Measurements from ENCODE around the gene RAPGEF1. TPM values are rescaled to one million over a fixed set of nuclear protein-coding genes. Genes with fewer than 3 reads are reported as not detected.
A peak's percentile ranks its signal among the peaks of the same experiment; 100 is the strongest.

The RAPGEF1 gene
- total RNA-seq, 4 donors from 2014 or later = 32.0 to 57.3 (median 38.9) TPM

DNA sequence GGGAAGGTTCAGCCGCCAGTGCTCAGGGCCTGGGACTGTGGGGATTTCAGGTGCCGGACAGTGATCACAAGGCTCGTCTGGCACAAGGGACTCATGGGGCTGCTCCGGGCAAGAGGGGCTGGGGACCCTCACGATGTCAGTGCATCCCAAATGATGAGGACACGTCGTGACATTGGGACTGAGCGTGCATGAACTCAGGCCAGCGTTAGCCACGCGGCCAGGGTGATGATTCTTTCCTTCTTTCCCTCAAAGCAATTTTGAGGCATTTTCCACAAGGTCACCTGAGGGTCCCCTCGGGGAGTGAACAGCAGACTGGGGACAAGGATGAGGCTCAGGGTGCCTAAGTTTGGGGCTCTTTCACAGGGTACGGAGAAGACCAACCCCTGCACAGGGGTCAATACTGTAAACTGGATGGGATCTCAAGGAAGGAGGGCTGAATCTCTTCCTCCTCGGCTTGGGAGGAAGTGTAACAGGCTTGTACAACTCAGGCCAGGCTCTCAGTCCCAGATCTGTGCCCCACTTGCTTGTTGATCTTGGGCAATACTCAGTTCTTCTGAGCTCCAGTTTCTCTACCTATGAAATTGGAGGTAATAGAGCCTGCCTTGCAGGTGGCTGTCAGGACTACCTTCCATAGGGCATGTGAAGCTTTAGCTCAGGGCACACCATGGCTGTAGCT lies 116.1 kb downstream of the RAPGEF1 start:
- Histone ChIP-seq H3K27me3 (no peaks in the 10 kb centered on the region), H3K4me1 (peaks cover 0 to 13% (median 6%) of the 10 kb centered on the region in 4 donors), H3K27ac (no peak overlapping the region), H3K36me3 (peaks cover 0 to 91% (median 12%) of the 10 kb centered on the region in 3 donors), H3K4me3 (no peak overlapping the region), H3K9me3 (no peaks in the 10 kb centered on the region)
- no peak for DNase-seq (ENCODE audit: low spot score in 2 of 2)
- WGBS, 2 donors = 89 to 93% methylated on average over 14 of the region's 14 CpGs
- no peak for TF ChIP-seq POLR2A (IDR thresholded peaks at IDR 0.05)
- TF ChIP-seq EP300 (IDR thresholded peaks at IDR 0.05) = no peak
- TF ChIP-seq, protein P1, sequence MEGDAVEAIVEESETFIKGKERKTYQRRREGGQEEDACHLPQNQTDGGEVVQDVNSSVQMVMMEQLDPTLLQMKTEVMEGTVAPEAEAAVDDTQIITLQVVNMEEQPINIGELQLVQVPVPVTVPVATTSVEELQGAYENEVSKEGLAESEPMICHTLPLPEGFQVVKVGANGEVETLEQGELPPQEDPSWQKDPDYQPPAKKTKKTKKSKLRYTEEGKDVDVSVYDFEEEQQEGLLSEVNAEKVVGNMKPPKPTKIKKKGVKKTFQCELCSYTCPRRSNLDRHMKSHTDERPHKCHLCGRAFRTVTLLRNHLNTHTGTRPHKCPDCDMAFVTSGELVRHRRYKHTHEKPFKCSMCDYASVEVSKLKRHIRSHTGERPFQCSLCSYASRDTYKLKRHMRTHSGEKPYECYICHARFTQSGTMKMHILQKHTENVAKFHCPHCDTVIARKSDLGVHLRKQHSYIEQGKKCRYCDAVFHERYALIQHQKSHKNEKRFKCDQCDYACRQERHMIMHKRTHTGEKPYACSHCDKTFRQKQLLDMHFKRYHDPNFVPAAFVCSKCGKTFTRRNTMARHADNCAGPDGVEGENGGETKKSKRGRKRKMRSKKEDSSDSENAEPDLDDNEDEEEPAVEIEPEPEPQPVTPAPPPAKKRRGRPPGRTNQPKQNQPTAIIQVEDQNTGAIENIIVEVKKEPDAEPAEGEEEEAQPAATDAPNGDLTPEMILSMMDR (IDR thresholded peaks at IDR 0.05) = no peak

DNA sequence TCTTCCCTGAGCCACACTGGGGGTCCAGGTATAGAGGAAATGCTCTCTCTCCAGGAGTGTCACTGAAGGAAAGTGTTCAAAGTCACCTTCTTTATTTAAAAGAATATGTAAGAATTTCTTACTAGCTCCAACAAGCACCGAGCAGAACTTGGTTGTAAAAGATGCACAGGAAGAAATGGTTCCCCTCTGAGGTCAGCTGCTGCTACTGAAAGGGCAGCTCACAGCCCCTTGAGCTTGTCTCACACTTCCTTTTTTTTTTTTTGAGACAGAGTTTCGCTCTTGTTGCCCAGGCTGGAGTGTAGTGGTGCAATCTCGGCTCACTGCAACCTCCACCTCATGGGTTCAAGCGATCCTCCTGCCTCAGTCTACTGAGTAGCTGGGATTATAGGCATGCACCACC lies 117.4 kb downstream of the RAPGEF1 start:
- Histone ChIP-seq H3K36me3 (peaks cover 0 to 89% (median 12%) of the 10 kb centered on the region in 3 donors), H3K4me1 (peaks cover 0 to 25% (median 11%) of the 10 kb centered on the region in 4 donors), H3K9me3 (no peaks in the 10 kb centered on the region), H3K4me3 (no peak overlapping the region), H3K27me3 (no peaks in the 10 kb centered on the region), H3K27ac (peak overlapping the region in 1 of 4 donors; percentile 50)
- 79 to 96% methylated on average over 4 of the region's 4 CpGs for WGBS, 2 donors
- TF ChIP-seq POLR2A (IDR thresholded peaks at IDR 0.05) (no peak), EP300 (IDR thresholded peaks at IDR 0.05) (no peak)
- TF ChIP-seq, protein P1 (IDR thresholded peaks at IDR 0.05) = no peak
- no peak for DNase-seq (ENCODE audit: low spot score in 2 of 2)

DNA sequence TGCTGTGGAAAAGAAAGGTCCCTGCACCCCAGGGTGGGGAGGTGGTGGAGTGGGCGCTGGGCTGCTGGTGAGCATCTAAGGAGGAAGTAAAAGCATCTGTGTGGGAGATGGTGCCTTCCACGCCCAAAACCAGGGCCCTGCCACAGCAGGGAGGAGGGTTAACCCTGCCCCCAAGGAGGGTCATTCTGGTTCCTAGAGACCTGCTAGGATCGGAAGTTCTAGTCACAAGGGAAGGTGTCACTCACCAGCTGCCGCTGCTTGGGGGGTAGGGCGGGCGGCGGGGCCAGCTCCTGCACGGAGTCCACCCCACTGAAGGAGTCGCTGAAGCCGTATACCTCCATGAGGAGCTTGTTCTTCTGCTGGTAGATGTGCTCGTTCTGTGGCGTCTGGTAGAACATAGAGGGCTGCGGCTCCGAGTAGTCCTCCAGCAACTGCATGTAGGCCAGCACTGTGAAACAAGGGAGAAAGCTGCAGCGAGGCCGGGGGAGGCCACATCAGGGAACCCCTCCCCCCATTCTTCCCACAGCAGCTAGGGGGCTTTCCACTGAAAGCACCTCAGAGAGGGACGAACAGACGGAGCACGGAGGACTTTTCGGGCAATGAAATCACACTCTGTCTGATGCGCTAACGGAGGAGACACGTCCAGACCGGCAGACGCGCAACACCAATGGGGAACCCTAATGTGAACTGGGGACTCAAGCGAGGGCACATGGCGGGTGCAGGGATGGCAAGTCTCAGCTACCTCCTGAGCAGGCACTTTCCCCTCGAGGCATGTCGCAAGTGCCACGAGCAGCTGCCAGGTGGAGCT lies 118.1 kb downstream of the RAPGEF1 start:
- peak overlapping the region in 2 of 4 donors; percentile 13 to 50 for H3K27ac ChIP-seq
- H3K9me3 ChIP-seq = no peaks in the 10 kb centered on the region
- 89 to 92% methylated on average over 28 to 31 of the region's 31 CpGs for WGBS, 2 donors
- peaks cover 0 to 86% (median 12%) of the 10 kb centered on the region in 3 donors for H3K36me3 ChIP-seq
- H3K4me1 ChIP-seq = peaks cover 0 to 33% (median 13%) of the 10 kb centered on the region in 4 donors
- no peak for DNase-seq (ENCODE audit: low spot score in 2 of 2)
- TF ChIP-seq EP300 (IDR thresholded peaks at IDR 0.05) (no peak), POLR2A (IDR thresholded peaks at IDR 0.05) (no peak)
- TF ChIP-seq, protein P1 (IDR thresholded peaks at IDR 0.05) = no peak
- H3K27me3 ChIP-seq = no peaks in the 10 kb centered on the region
- H3K4me3 ChIP-seq = no peak overlapping the region

DNA sequence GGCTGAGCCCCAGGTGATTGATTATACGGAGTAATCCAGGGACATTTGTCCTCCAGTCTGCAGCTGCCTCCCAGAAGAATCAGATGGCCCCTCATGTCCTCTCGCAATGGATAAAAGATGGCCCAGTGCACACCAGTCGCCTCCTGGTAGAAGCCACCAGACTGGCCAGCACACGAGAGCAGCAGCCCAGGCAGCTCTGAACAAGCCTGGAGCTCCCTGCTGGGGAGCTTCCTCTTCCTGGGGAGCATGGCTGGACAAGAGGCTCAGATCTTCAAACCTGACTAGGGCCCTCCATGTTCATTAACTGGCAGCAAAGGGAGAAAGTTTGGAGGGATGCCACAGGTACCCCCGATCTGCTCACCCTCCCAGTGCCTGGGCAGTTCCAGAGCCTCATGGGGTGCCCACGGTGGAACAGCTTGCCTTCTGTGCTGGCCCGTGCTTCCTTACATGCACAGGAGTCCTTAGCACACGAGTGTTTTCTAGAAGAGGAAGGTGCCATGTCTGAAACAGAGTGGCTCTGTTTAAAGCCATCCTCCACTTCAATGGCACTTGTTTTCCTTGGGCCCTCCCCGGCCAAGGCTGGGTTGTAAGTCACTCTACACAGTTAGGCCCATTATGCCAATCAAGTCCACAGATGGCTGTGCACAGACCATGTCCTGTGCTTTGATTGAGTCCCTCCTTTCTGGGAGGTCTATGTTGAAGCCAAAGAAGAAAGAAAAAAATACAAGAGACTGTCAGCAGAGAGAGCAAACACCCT lies 118.9 kb downstream of the RAPGEF1 start:
- Histone ChIP-seq H3K4me3 (no peak overlapping the region), H3K4me1 (peaks cover 0 to 40% (median 17%) of the 10 kb centered on the region in 4 donors), H3K9me3 (no peaks in the 10 kb centered on the region), H3K27me3 (no peaks in the 10 kb centered on the region), H3K27ac (peak overlapping the region in 2 of 4 donors; percentile 13 to 49), H3K36me3 (peaks cover 0 to 81% (median 8%) of the 10 kb centered on the region in 3 donors)
- no peak for TF ChIP-seq POLR2A (IDR thresholded peaks at IDR 0.05)
- TF ChIP-seq EP300 (IDR thresholded peaks at IDR 0.05) = no peak
- TF ChIP-seq, protein P1 (IDR thresholded peaks at IDR 0.05) = no peak
- DNase-seq (ENCODE audit: low spot score in 2 of 2) = no peak
- 75 to 93% methylated on average over 6 to 8 of the region's 9 CpGs for WGBS, 2 donors

Measured in tibial nerve (tissue), 4 donors.